Vagina (tissue), 2 donors: Measurements from ENCODE around the gene RBM8A. TPM values are rescaled to one million over a fixed set of nuclear protein-coding genes. Genes with fewer than 3 reads are reported as not detected.
"Not testable (repeated sequence)": the region's sequence is repeated elsewhere in the genome, so short reads cannot be mapped to it uniquely, and the experiment has no call there.

Experiments used
- DNase-seq, 2 donors: peaks; one replicate each; pipeline ENCODE4 v3.0.0-alpha.2; 2017; ENCODE audit errors: extremely low spot score in 2 of 2
- H3K27ac ChIP-seq: fragments of 200-600 bp; sonication (generic); one replicate; pipeline ENCODE4 v1.5.1; 2019
- H3K27me3 ChIP-seq: fragments of 200-600 bp; sonication (generic); one replicate; pipeline ENCODE4 v1.5.1; 2019
- H3K36me3 ChIP-seq, 2 donors: fragments of 200-600 bp; sonication (generic); one replicate each; pipeline ENCODE4 v1.5.1; 2017 to 2019
- H3K4me1 ChIP-seq: fragments of 200-600 bp; sonication (generic); one replicate; pipeline ENCODE4 v1.5.1; 2019
- H3K4me3 ChIP-seq, 2 donors: fragments of 200-600 bp; sonication (generic); 1 replicate in 1 of 2; 2 replicates in 1 of 2; pipeline ENCODE4 v1.5.1; 2016 to 2019
- H3K9me3 ChIP-seq: fragments of 200-600 bp; sonication (generic); one replicate; pipeline ENCODE4 v1.5.1; 2019
- POLR2A ChIP-seq, 2 donors: fragments of 450-650 bp; IDR thresholded peaks; one replicate each; pipeline ENCODE4 v1.6.1; 2017; ENCODE audit warnings: antibody characterized with exemption in 2 of 2, mild to moderate bottlenecking in 2 of 2, moderate library complexity in 2 of 2
- POLR2AphosphoS5 ChIP-seq, 2 donors: sonication (generic); formaldehyde crosslinking; IDR thresholded peaks; one replicate each; pipeline ENCODE4 v1.9.0; 2017; ENCODE audit warnings: antibody characterized with exemption in 2 of 2, mild to moderate bottlenecking in 2 of 2, low read depth in 1 of 2; ENCODE audit not compliant: insufficient read depth in 1 of 2
- intact Hi-C: fragments of 100-400 bp; cut with DNase I; formaldehyde crosslinking; loops from one replicate; pipeline ENCODE4 v1.15.1; 2023
- total RNA-seq: library from RNA; depleted of rRNA; stranded (reverse); fragments of >200 nt; gene quantifications from one replicate; pipeline ENCODE4 v1.2.3, GENCODE V29; 2016
- TF ChIP-seq, protein P1 (sequence below), 3 experiments: fragments of 450-650 bp in 2 of 3; fragments of 200-600 bp in 1 of 3; sonication (generic) in 1 of 3; IDR thresholded peaks; one replicate each; pipeline ENCODE4 v1.5.1; 2017 to 2019; ENCODE audit warnings: antibody characterized with exemption in 3 of 3, mild to moderate bottlenecking in 2 of 3, moderate library complexity in 2 of 3

RBM8A gene
- total RNA-seq, 1 donor from 2014 or later = 93.3 TPM

DNA sequence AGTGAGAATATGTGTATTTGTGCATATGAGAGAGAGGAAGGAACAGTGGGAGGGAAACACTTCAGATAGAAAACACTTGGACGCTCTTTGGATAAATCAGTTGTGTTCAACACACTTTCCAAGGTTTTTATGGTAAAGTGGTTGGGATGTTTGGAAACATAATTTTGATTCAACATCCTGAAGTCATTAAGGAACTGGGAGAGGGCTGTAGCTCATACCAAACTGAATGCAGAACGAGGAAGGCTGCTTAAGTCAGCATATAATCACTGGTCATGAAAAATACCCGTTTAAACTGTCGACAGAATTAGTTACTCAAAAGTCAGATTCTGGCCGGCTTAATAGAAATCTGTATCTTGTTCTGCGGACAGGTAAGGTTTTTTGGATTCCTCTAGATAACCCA is 15.6 kb upstream of the RBM8A start:
- no peaks in the 10 kb centered on the region for H3K27me3 ChIP-seq
- TF ChIP-seq POLR2AphosphoS5 (IDR thresholded peaks at IDR 0.05; ENCODE audit: insufficient read depth in 1 of 2, low read depth in 1 of 2) = no peak
- no peak for TF ChIP-seq POLR2A (IDR thresholded peaks at IDR 0.05)
- TF ChIP-seq, protein P1, sequence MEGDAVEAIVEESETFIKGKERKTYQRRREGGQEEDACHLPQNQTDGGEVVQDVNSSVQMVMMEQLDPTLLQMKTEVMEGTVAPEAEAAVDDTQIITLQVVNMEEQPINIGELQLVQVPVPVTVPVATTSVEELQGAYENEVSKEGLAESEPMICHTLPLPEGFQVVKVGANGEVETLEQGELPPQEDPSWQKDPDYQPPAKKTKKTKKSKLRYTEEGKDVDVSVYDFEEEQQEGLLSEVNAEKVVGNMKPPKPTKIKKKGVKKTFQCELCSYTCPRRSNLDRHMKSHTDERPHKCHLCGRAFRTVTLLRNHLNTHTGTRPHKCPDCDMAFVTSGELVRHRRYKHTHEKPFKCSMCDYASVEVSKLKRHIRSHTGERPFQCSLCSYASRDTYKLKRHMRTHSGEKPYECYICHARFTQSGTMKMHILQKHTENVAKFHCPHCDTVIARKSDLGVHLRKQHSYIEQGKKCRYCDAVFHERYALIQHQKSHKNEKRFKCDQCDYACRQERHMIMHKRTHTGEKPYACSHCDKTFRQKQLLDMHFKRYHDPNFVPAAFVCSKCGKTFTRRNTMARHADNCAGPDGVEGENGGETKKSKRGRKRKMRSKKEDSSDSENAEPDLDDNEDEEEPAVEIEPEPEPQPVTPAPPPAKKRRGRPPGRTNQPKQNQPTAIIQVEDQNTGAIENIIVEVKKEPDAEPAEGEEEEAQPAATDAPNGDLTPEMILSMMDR (IDR thresholded peaks at IDR 0.05) = no peak
- H3K4me3 ChIP-seq = peak overlapping the region in 1 of 2 donors; percentile 4
- H3K4me1 ChIP-seq = peaks cover 13% of the 10 kb centered on the region
- DNase-seq = no peak
- H3K27ac ChIP-seq = peak overlapping the region; percentile 55
- peaks cover 0 to 11% of the 10 kb centered on the region in 2 donors for H3K36me3 ChIP-seq
- intact Hi-C loops = no loop called here
- no peaks in the 10 kb centered on the region for H3K9me3 ChIP-seq

DNA sequence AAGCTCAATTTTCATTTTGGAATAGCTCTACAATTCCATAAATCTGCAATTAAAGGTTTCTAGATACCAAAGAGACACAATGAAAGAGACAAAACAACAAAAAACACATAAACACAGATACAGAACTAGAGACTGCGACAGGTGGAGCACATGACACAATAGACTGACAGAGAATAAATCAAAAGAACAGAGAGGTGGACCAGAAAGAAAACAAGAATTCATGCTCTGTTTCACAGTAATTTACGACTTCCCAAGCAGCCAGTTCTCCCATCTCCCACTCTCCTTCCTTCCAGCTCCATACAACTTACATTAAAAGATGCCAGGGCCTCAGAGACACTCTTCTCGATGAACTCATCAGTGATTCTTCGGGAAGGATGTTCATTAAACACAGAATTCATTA is 15.1 kb upstream of the RBM8A start:
- Histone ChIP-seq H3K4me1 (peaks cover 13% of the 10 kb centered on the region), H3K4me3 (no peak overlapping the region), H3K36me3 (peaks cover 0 to 11% of the 10 kb centered on the region in 2 donors), H3K27me3 (no peaks in the 10 kb centered on the region), H3K27ac (peak overlapping the region; percentile 55), H3K9me3 (no peaks in the 10 kb centered on the region)
- TF ChIP-seq POLR2A (IDR thresholded peaks at IDR 0.05) (no peak), POLR2AphosphoS5 (IDR thresholded peaks at IDR 0.05; ENCODE audit: insufficient read depth in 1 of 2, low read depth in 1 of 2) (no peak)
- TF ChIP-seq, protein P1 (IDR thresholded peaks at IDR 0.05) = no peak
- no peak for DNase-seq
- intact Hi-C loops = no loop called here

- intact Hi-C loops = no loop called here
- Histone ChIP-seq H3K27me3 (no peaks in the 10 kb centered on the region), H3K4me3 (no peak overlapping the region), H3K27ac (no peak overlapping the region), H3K36me3 (peaks cover 0 to 33% of the 10 kb centered on the region in 2 donors), H3K4me1 (no peaks in the 10 kb centered on the region), H3K9me3 (no peaks in the 10 kb centered on the region)
- TF ChIP-seq POLR2A (IDR thresholded peaks at IDR 0.05) = no peak
- TF ChIP-seq, protein P1 (IDR thresholded peaks at IDR 0.05) = no peak
- TF ChIP-seq POLR2AphosphoS5 (IDR thresholded peaks at IDR 0.05; ENCODE audit: insufficient read depth in 1 of 2, low read depth in 1 of 2) = no peak
- no peak for DNase-seq
These were observed 10.2 kb upstream of the RBM8A start for GRCh38 chr1:145937436-145937835.

DNA sequence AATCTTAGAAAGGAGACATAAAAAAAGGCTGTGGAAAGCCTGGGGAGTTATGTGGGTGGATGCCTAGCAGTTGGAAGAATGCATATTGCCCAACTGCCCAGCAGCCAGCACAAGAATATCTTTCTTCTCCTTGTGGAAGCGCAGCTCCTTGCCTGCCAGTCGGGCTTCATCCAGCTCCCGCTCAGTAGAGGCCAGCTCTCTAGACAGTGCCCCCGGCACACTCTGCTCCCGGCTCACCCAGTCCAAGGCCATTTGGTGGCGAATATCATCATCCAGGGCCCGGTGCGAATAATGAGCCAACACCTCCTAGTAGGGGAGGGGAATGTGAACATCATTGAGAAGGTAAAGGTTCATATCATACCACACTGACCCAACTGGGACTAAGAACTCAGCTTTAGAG is 9.0 kb upstream of the RBM8A start:
- Histone ChIP-seq H3K36me3 (peaks cover 0 to 33% of the 10 kb centered on the region in 2 donors), H3K27me3 (no peaks in the 10 kb centered on the region), H3K4me1 (no peaks in the 10 kb centered on the region), H3K4me3 (no peak overlapping the region), H3K9me3 (no peaks in the 10 kb centered on the region), H3K27ac (no peak overlapping the region)
- intact Hi-C loops = no loop called here
- DNase-seq = no peak
- TF ChIP-seq POLR2AphosphoS5 (IDR thresholded peaks at IDR 0.05; ENCODE audit: insufficient read depth in 1 of 2, low read depth in 1 of 2) = no peak
- TF ChIP-seq POLR2A (IDR thresholded peaks at IDR 0.05) = no peak
- TF ChIP-seq, protein P1 (IDR thresholded peaks at IDR 0.05) = no peak

DNA sequence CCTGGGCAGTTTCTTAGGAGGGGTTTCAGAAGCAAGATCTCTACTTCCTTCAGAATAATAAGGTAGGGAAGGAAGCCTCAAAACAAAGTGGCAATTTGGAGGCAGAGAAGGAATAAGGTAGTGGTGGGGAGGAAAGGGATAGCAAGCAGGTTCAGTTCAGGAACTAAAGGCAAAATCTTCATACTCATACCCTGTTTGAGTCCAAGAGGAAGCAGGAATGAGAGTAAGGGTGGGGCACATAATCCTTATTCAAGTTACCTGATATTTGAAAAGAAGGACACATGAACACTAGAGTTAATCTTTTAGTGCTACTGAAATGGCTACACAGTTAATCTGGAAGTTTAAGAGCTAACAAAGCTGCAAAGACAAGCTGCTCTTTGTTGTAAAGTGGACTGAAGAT is 8.4 kb upstream of the RBM8A start:
- DNase-seq = no peak
- Histone ChIP-seq H3K27ac (no peak overlapping the region), H3K27me3 (no peaks in the 10 kb centered on the region), H3K9me3 (no peaks in the 10 kb centered on the region), H3K36me3 (peaks cover 0 to 33% of the 10 kb centered on the region in 2 donors), H3K4me3 (no peak overlapping the region), H3K4me1 (no peaks in the 10 kb centered on the region)
- TF ChIP-seq POLR2A (IDR thresholded peaks at IDR 0.05) = no peak
- TF ChIP-seq POLR2AphosphoS5 (IDR thresholded peaks at IDR 0.05; ENCODE audit: insufficient read depth in 1 of 2, low read depth in 1 of 2) = no peak
- TF ChIP-seq, protein P1 (IDR thresholded peaks at IDR 0.05) = no peak
- intact Hi-C loops = no loop called here

DNA sequence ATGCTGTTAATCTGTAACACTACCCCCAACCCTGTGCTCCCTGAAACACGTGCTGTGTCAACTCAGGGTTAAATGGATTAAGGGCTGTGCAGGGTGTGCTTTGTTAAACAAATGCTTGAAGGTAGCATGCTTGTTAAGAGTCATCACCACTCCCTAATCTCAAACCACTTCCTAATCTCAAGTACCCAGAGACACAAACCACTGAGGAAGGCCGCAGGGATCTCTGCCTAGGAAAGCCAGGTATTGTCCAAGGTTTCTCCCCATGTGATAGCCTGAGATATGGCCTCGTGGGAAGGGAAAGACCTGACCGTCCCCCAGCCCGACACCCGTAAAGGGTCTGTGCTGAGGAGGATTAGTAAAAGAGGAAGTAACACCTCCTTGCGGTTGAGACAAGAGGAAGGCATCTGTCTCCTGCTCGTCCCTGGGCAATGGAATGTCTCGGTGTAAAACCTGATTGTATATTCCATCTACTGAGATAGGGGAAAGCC is 5.3 kb upstream of the RBM8A start:
- intact Hi-C loops, H3K27me3 ChIP-seq, H3K9me3 ChIP-seq, DNase-seq, H3K4me3 ChIP-seq, H3K27ac ChIP-seq: not testable (repeated sequence)
- peaks cover 12% of the 10 kb centered on the region for H3K4me1 ChIP-seq
- peaks cover 0 to 33% of the 10 kb centered on the region in 2 donors for H3K36me3 ChIP-seq
